Measurements from ENCODE around the gene TBC1D20.
"Not testable (repeated sequence)": the region's sequence is repeated elsewhere in the genome, so short reads cannot be mapped to it uniquely, and the experiment has no call there.

TBC1D20 gene

GRCh38 chr20:475463-476357 is 13.4 kb upstream of the TBC1D20 start:
- no peak for DNase-seq

GRCh38 chr20:474581-474980 is 12.2 kb upstream of the TBC1D20 start:
- DNase-seq, result no peak

GRCh38 chr20:472889-473292 is 10.6 kb upstream of the TBC1D20 start:
- no peak for DNase-seq

- DNase-seq, result no peak
Measured at GRCh38 chr20:472137-472846, 10.0 kb upstream of the TBC1D20 start.

GRCh38 chr20:469746-470490 is 7.6 kb upstream of the TBC1D20 start:
- no peak for DNase-seq

- no peak for DNase-seq
Measured at GRCh38 chr20:467755-468154, 5.4 kb upstream of the TBC1D20 start.

- DNase-seq, result no peak
Measured at GRCh38 chr20:461254-462198, 807 bp downstream of the TBC1D20 start.

- DNase-seq, result no peak
Measured at GRCh38 chr20:460707-461106, 1.6 kb downstream of the TBC1D20 start.

GRCh38 chr20:460180-460579 is 2.2 kb downstream of the TBC1D20 start:
- DNase-seq, result no peak

- no peak for DNase-seq
Measured at GRCh38 chr20:458776-459175, 3.6 kb downstream of the TBC1D20 start.

GRCh38 chr20:454951-455350 is 7.4 kb downstream of the TBC1D20 start:
- DNase-seq, result no peak

GRCh38 chr20:452021-452420 is 10.3 kb downstream of the TBC1D20 start:
- not testable (repeated sequence) for DNase-seq

GRCh38 chr20:445514-446336 is 16.6 kb downstream of the TBC1D20 start:
- DNase-seq, result no peak

- no peak for DNase-seq
Measured at GRCh38 chr20:444862-445426, 17.4 kb downstream of the TBC1D20 start.

- peak; percentile 46 for DNase-seq
Measured at GRCh38 chr20:444117-444516, 18.2 kb downstream of the TBC1D20 start.

- DNase-seq, result no peak
Measured at GRCh38 chr20:443223-443775, 19.0 kb downstream of the TBC1D20 start.

- DNase-seq, result peak; percentile 30
Measured at GRCh38 chr20:440636-441035, 21.7 kb downstream of the TBC1D20 start.

GRCh38 chr20:440148-440547 is 22.2 kb downstream of the TBC1D20 start:
- DNase-seq, result no peak

- no peak for DNase-seq
Measured at GRCh38 chr20:438571-439469, 23.5 kb downstream of the TBC1D20 start.
